Gastroesophageal sphincter (tissue), 3 donors: Measurements from ENCODE around the gene TUBB2B.

Experiments used
- CTCF ChIP-seq, 4 experiments: fragments of 200-600 bp in 2 of 4; fragments of 450-650 bp in 2 of 4; sonication (generic) in 1 of 4; IDR thresholded peaks; one replicate each; pipeline ENCODE4 v1.5.1; 2017 to 2019; ENCODE audit warnings: antibody characterized with exemption in 4 of 4, mild to moderate bottlenecking in 2 of 4, moderate library complexity in 2 of 4
- EP300 ChIP-seq: sonication (generic); formaldehyde crosslinking; IDR thresholded peaks from one replicate; pipeline ENCODE4 v1.6.1; 2017; ENCODE audit warnings: antibody characterized with exemption, mild to moderate bottlenecking

- TF ChIP-seq EP300 (no peak), CTCF (IDR thresholded peaks at IDR 0.05) (no peak)
Observed at GRCh38 chr6:3264356-3264755, 36.9 kb upstream of the TUBB2B start.
